Activated naive CD4-positive, alpha-beta T cell treated with anti-CD3 and anti-CD28 coated beads, Interleukin-2, amount 50 U/mL, for 16 hours (primary cell): ENCODE data around the gene SMAD2.
"Not testable (repeated sequence)": the region's sequence is repeated elsewhere in the genome, so short reads cannot be mapped to it uniquely, and the experiment has no call there.

Source experiments
- DNase-seq: peaks from one replicate; pipeline ENCODE4 v3.0.0-alpha.2; 2020

Gene SMAD2

GRCh38 chr18:47781561-47781960 lies 148.9 kb downstream of the SMAD2 start:
- no peak for DNase-seq

- DNase-seq, result no peak
Measured at GRCh38 chr18:47780011-47780725, 150.3 kb downstream of the SMAD2 start.

GRCh38 chr18:47779381-47779780 lies 151.1 kb downstream of the SMAD2 start:
- no peak for DNase-seq

- DNase-seq, result no peak
Measured at GRCh38 chr18:47777626-47778025, 152.8 kb downstream of the SMAD2 start.

GRCh38 chr18:47775961-47776360 lies 154.5 kb downstream of the SMAD2 start:
- DNase-seq, result no peak

GRCh38 chr18:47773931-47774330 lies 156.5 kb downstream of the SMAD2 start:
- DNase-seq, result no peak

GRCh38 chr18:47772374-47773248 lies 157.8 kb downstream of the SMAD2 start:
- DNase-seq, result peak; percentile 59

GRCh38 chr18:47771922-47772321 lies 158.5 kb downstream of the SMAD2 start:
- DNase-seq, result no peak

GRCh38 chr18:47767699-47768098 lies 162.8 kb downstream of the SMAD2 start:
- no peak for DNase-seq

- not testable (repeated sequence) for DNase-seq
Measured at GRCh38 chr18:47767198-47767597, 163.3 kb downstream of the SMAD2 start.
